Omental fat pad (tissue), 4 donors: ENCODE results near the gene SLC12A9. TPM values are rescaled to one million over a fixed set of nuclear protein-coding genes. Genes with fewer than 3 reads are reported as not detected.

Experiments used
- ATAC-seq: fragments of 150-250 bp; one replicate; pipeline ENCODE4 v1.9.1; 2016; ENCODE audit warnings: mild to moderate bottlenecking, moderate library complexity; ENCODE audit not compliant: low FRiP score
- DNase-seq: peaks from one replicate; pipeline ENCODE4 v3.0.0-alpha.2; 2019; ENCODE audit warnings: low spot score
- total RNA-seq, 4 donors: library from RNA; depleted of rRNA; stranded (reverse); fragments of >200 nt; gene quantifications; one replicate each; pipeline ENCODE4 v1.1.0, GENCODE V29; 2016
- TF ChIP-seq, protein P1 (sequence below), 3 donors: fragments of 450-650 bp; IDR thresholded peaks; one replicate each; pipeline ENCODE4 v1.5.1; 2016 to 2017; ENCODE audit warnings: antibody characterized with exemption in 3 of 3, mild to moderate bottlenecking in 3 of 3, moderate library complexity in 2 of 3

SLC12A9 gene
- total RNA-seq, 4 donors from 2014 or later: 9.6 to 29.0 (median 13.3) TPM

GRCh38 chr7:100855515-100855914 lies 3.0 kb downstream of the SLC12A9 start:
- TF ChIP-seq, protein P1, sequence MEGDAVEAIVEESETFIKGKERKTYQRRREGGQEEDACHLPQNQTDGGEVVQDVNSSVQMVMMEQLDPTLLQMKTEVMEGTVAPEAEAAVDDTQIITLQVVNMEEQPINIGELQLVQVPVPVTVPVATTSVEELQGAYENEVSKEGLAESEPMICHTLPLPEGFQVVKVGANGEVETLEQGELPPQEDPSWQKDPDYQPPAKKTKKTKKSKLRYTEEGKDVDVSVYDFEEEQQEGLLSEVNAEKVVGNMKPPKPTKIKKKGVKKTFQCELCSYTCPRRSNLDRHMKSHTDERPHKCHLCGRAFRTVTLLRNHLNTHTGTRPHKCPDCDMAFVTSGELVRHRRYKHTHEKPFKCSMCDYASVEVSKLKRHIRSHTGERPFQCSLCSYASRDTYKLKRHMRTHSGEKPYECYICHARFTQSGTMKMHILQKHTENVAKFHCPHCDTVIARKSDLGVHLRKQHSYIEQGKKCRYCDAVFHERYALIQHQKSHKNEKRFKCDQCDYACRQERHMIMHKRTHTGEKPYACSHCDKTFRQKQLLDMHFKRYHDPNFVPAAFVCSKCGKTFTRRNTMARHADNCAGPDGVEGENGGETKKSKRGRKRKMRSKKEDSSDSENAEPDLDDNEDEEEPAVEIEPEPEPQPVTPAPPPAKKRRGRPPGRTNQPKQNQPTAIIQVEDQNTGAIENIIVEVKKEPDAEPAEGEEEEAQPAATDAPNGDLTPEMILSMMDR (IDR thresholded peaks at IDR 0.05): no peak
- ATAC-seq: no peak
- no peak for DNase-seq

DNA sequence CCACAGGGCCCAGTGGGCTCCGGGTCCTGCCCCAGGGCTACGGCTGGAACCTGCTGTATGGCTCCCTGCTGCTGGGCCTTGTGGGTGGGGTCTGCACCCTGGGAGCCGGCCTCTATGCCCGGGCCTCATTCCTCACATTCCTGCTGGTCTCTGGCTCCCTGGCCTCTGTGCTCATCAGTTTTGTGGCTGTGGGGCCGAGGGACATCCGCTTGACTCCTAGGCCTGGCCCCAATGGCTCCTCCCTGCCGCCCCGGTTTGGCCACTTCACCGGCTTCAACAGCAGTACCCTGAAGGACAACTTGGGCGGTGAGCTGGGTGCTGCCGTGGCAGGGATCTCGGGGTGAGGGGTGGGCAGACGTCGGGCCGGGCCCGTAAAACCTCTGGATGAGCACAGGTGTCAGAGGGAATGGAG lies 4.4 kb downstream of the SLC12A9 start:
- DNase-seq (no peak), ATAC-seq (no peak)
- TF ChIP-seq, protein P1 (IDR thresholded peaks at IDR 0.05): no peak

DNA sequence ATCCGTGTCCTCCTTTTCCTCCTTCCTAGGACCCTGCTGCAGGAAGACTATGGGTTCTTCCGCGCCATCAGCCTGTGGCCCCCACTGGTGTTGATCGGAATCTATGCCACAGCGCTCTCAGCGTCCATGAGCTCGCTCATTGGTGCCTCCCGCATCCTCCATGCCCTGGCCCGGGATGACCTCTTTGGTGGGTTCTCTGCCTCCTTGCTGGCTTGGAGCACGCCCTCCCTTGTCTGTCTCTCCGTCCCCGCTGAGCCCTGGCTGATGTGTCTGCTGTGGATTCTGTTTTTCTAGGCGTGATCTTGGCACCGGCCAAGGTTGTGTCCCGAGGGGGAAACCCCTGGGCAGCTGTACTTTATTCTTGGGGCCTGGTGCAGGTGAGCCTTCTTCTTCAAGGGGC lies 7.3 kb downstream of the SLC12A9 start:
- TF ChIP-seq, protein P1 (IDR thresholded peaks at IDR 0.05): no peak
- ATAC-seq: no peak

DNA sequence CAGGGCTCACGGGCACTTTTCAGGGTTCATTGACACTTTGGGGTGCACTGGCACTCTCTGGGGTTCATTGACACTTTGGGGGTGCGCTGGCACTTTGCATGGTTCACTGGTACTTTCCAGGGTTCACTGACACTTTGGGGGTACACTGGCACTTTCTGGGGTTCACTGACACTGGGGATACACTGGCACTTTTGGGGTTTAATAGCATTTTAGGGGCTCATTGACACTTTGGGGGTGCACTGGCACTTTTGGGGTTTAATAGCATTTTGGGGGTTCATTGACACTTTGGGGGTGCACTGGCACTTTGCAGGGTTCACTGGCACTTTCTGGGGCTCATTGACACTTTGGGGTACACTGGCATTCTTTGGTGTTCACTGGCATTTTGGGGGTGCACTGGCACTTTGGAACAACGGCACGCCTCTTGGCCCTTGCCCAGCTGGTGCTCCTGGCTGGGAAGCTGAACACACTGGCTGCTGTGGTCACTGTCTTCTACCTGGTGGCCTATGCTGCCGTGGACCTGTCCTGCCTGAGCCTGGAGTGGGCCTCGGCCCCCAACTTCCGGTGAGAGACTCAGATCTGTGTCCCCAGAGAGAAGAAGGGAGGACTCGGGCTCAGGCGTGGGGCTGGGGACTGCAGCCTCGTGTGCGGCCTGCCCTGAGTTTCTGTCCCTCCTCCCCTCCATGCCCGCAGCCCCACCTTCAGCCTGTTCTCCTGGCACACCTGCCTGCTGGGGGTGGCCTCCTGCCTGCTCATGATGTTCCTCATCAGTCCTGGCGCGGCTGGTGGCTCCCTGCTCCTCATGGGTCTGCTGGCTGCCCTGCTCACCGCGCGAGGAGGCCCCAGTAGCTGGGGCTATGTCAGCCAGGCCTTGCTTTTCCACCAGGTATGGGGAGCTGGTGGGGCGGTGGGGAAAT lies 8.4 kb downstream of the SLC12A9 start:
- ATAC-seq: no peak

More for the DNA sequence above, 7.3 kb downstream of the SLC12A9 start:
- no peak for DNase-seq

GRCh38 chr7:100861616-100861985 lies 9.1 kb downstream of the SLC12A9 start:
- DNase-seq (no peak), ATAC-seq (no peak)

More for the DNA sequence above, 8.4 kb downstream of the SLC12A9 start:
- DNase-seq: no peak
- TF ChIP-seq, protein P1 (IDR thresholded peaks at IDR 0.05): no peak

GRCh38 chr7:100863406-100863950 lies 11.0 kb downstream of the SLC12A9 start:
- TF ChIP-seq, protein P1 (IDR thresholded peaks at IDR 0.05): no peak
- ATAC-seq: no peak
- no peak for DNase-seq

More at GRCh38 chr7:100861616-100861985, 9.1 kb downstream of the SLC12A9 start:
- TF ChIP-seq, protein P1 (IDR thresholded peaks at IDR 0.05): no peak
